ENCODE data around the gene COL4A4.

Gene COL4A4

DNA sequence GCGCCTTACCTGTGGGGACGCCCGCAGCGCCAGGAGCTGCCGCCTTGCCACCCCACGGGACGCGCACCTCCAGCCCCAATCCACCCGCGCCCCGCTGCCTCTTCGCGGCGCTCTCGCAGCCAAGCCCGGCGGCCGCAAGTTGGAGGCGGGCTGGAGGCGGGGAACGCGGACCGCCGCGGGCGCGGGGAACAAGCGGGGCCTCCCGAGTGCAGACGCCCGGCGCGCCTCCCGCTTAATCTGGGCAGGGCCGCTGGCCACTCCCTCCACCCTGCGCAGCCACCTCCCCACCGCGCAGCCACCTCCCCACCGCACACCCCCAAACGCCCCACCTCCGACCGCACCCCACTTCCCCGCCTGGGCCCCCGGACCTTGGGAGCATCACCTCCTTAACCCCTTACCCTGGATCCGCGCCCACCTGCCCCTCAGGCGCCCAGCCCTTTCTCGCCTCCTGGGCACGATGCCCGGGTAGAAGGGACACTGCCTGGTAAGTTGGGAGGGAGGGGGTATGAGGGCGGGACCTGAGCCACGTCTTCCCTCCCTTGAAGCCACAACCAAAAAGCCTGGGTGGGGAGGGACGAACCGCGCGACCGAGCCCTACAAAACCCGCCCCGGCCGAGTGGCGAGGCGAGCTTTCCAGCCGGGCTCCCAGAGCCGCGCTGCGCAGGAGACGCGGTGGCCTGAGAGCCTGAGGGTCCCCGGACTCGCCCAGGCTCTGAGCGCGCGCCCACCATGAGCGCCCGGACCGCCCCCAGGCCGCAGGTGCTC, at the start of gene COL4A4, which contains the start of gene COL4A3:
COL4A4 (minus strand) TSS at position 208 of the 765 bp plus-strand sequence. CDS start 16,722 bp downstream, outside the sequence.
COL4A3 (plus strand) TSS at position 627 of the 765 bp plus-strand sequence; CDS start at position 730, 103 bp downstream.
- peak; percentile 35 for DNase-seq
- Mint-ChIP-seq H3K27ac (no peak within 1 kb of the TSS), H3K36me3 (ENCODE audit: low read depth) (no peaks in the 10 kb centered on the region), H3K4me1 (ENCODE audit: low read depth) (peaks cover 9% of the 10 kb centered on the region), H3K9me3 (peaks cover 5% of the 10 kb centered on the region), H3K4me3 (peak within 1 kb of the TSS; percentile 63), H3K27me3 (peaks cover 80% of the 10 kb centered on the region)

- Mint-ChIP-seq H3K9me3 (no peaks in the 10 kb centered on the region), H3K36me3 (ENCODE audit: low read depth) (no peaks in the 10 kb centered on the region), H3K4me1 (ENCODE audit: low read depth) (no peaks in the 10 kb centered on the region), H3K27ac (no peak overlapping the region), H3K4me3 (no peak overlapping the region), H3K27me3 (peaks cover 32% of the 10 kb centered on the region)
- no peak for DNase-seq
Observed at GRCh38 chr2:227207573-227207972, 43.6 kb upstream of the COL4A4 start.

- Mint-ChIP-seq H3K27ac (no peak overlapping the region), H3K36me3 (ENCODE audit: low read depth) (no peaks in the 10 kb centered on the region), H3K27me3 (peaks cover 32% of the 10 kb centered on the region), H3K4me3 (no peak overlapping the region), H3K4me1 (ENCODE audit: low read depth) (no peaks in the 10 kb centered on the region), H3K9me3 (no peaks in the 10 kb centered on the region)
- DNase-seq, result no peak
Observed at GRCh38 chr2:227206406-227206805, 42.4 kb upstream of the COL4A4 start.

DNA sequence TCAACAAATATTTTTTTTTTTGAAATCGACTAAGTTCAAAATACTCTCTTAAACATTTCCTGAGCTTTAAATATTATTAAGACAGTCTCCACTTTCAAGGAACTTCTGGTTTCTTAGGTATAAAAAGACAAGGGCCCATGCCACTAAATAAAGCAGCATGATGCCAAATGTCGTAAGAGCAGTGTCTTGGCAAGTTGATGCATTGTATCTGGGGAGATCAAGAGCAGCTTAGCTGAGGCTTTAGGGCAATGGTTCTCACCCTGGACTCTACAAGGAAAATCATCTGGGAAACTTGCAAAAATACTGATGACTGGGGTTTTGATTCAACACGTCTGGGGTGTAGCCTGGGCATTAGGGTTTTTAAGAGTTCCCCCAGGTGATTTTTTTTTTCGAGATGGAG, 41.7 kb upstream of the COL4A4 start:
- Mint-ChIP-seq H3K9me3 (no peaks in the 10 kb centered on the region), H3K36me3 (ENCODE audit: low read depth) (no peaks in the 10 kb centered on the region), H3K27ac (no peak overlapping the region), H3K4me3 (no peak overlapping the region), H3K27me3 (peaks cover 29% of the 10 kb centered on the region), H3K4me1 (ENCODE audit: low read depth) (no peaks in the 10 kb centered on the region)
- DNase-seq, result no peak

GRCh38 chr2:227204452-227204851, 40.4 kb upstream of the COL4A4 start:
- no peaks in the 10 kb centered on the region for H3K9me3 Mint-ChIP-seq
- DNase-seq, result no peak
- peaks cover 25% of the 10 kb centered on the region for H3K27me3 Mint-ChIP-seq
- no peak overlapping the region for H3K27ac Mint-ChIP-seq
- H3K36me3 Mint-ChIP-seq (ENCODE audit: low read depth), result no peaks in the 10 kb centered on the region
- H3K4me3 Mint-ChIP-seq, result no peak overlapping the region
- H3K4me1 Mint-ChIP-seq (ENCODE audit: low read depth), result no peaks in the 10 kb centered on the region

DNA sequence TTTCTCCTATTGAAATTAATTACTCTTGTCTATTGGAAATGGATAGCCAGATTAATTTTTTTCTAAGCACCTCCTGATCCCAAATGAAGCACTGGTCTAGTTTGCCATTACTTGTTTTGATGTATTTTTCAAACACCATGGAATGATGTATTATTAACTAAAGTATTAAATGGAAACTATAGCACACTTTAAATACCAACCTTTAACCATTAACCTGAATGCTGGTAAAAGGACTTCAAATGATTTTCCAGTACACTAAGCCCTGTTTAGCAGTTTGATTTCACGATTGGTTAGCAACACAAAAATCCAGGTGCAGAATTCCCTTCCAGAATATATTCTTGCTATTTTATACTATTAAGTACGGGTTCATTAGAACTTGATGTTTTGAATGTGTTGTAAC, 37.8 kb upstream of the COL4A4 start:
- no peak for DNase-seq
- H3K9me3 Mint-ChIP-seq, result no peaks in the 10 kb centered on the region
- H3K36me3 Mint-ChIP-seq (ENCODE audit: low read depth), result no peaks in the 10 kb centered on the region
- H3K27ac Mint-ChIP-seq, result no peak overlapping the region
- no peaks in the 10 kb centered on the region for H3K4me1 Mint-ChIP-seq (ENCODE audit: low read depth)
- no peak overlapping the region for H3K4me3 Mint-ChIP-seq
- peaks cover 3% of the 10 kb centered on the region for H3K27me3 Mint-ChIP-seq

DNA sequence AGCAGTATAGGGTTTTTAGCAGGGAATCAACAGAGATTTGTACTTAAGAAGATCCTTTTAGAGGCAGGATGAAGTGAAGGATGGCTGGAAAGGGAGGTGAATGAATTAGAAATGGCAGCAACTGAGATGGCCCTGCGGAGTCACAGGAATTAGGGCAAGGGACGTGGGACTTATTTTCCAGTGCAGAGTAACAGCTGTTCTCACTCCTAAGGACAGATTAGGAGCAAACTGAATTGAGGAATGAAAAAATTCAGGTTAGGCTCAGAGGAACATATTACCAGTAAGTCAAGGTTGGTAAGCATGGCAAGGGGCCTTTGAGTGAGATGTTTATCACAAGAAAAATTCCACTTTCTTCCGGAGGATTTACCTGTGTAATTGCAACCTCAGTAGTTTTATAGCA, 34.9 kb upstream of the COL4A4 start:
- Mint-ChIP-seq H3K9me3 (no peaks in the 10 kb centered on the region), H3K36me3 (ENCODE audit: low read depth) (no peaks in the 10 kb centered on the region), H3K4me3 (no peak overlapping the region), H3K4me1 (ENCODE audit: low read depth) (no peaks in the 10 kb centered on the region), H3K27ac (no peak overlapping the region), H3K27me3 (no peaks in the 10 kb centered on the region)
- DNase-seq, result no peak

DNA sequence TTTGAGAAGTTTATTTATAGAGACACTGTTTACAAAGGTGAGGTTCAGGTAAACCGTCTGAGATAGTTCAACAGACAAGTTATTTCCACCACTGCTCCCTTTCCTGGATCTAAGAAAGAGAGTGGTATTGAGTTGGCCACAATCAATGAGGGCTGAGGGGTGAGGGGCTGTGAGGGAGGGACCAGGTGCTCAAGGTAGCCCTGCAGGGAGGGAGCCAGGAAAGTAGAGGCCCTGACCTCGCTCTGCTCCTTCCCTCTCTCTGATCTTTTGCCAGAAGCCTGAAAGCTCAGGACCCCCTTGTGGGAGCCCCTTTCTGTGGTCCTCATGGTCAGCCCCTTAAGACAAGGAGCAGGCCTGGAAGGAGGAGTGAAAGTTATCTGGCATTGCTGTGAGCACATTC, 30.2 kb upstream of the COL4A4 start:
- Mint-ChIP-seq H3K4me1 (ENCODE audit: low read depth) (no peaks in the 10 kb centered on the region), H3K36me3 (ENCODE audit: low read depth) (no peaks in the 10 kb centered on the region), H3K27ac (no peak overlapping the region), H3K4me3 (no peak overlapping the region), H3K27me3 (peaks cover 16% of the 10 kb centered on the region), H3K9me3 (no peaks in the 10 kb centered on the region)
- no peak for DNase-seq

GRCh38 chr2:227192491-227192890, 28.5 kb upstream of the COL4A4 start:
- DNase-seq, result no peak
- H3K9me3 Mint-ChIP-seq, result no peaks in the 10 kb centered on the region
- peaks cover 24% of the 10 kb centered on the region for H3K27me3 Mint-ChIP-seq
- H3K36me3 Mint-ChIP-seq (ENCODE audit: low read depth), result no peaks in the 10 kb centered on the region
- H3K27ac Mint-ChIP-seq, result no peak overlapping the region
- no peaks in the 10 kb centered on the region for H3K4me1 Mint-ChIP-seq (ENCODE audit: low read depth)
- H3K4me3 Mint-ChIP-seq, result no peak overlapping the region

DNA sequence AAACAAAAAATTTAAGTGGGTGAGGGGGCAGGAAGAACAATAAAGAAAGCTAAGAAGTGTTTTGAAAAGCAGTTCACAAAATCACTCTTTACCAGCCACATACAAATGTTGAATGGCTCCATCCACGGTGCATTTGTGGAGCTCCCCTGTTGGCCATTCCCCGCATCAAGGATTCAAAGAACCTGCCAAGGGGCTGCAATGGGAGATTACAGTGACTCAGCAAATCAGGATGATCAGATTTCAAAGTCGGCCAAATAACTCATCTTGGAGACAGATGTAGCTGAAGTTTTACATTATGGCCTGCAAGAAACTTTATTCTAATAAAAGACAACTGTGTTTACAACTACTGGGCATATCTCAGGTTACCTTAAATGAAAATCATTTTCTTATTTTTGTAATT, 27.4 kb upstream of the COL4A4 start:
- Mint-ChIP-seq H3K9me3 (no peaks in the 10 kb centered on the region), H3K27ac (no peak overlapping the region), H3K36me3 (ENCODE audit: low read depth) (no peaks in the 10 kb centered on the region), H3K4me3 (no peak overlapping the region), H3K27me3 (peaks cover 26% of the 10 kb centered on the region), H3K4me1 (ENCODE audit: low read depth) (no peaks in the 10 kb centered on the region)
- DNase-seq, result no peak

GRCh38 chr2:227188292-227188691, 24.3 kb upstream of the COL4A4 start:
- Mint-ChIP-seq H3K27me3 (peaks cover 35% of the 10 kb centered on the region), H3K36me3 (ENCODE audit: low read depth) (no peaks in the 10 kb centered on the region), H3K4me3 (no peak overlapping the region), H3K27ac (no peak overlapping the region), H3K4me1 (ENCODE audit: low read depth) (no peaks in the 10 kb centered on the region), H3K9me3 (no peaks in the 10 kb centered on the region)
- DNase-seq, result no peak

DNA sequence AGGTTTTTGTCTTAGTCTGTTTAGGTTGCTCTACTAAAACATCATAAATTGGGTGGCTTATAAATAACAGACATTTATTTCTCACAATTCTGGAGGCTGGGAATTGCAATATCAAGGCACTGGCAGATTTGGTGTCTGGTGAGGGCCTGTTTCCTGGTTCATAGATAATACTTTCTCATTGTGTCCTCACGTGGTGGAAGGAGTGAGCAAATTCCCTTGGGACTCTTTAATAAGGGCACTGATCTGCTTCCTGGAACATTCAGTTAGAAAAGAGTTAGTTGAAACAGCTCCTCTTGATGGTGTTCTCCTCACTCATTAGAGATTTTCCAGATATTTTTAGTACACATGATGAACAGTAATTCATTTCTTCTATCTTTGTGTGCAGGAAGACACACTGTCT, 22.7 kb upstream of the COL4A4 start:
- no peak for DNase-seq
- H3K27me3 Mint-ChIP-seq, result peaks cover 35% of the 10 kb centered on the region
- no peak overlapping the region for H3K27ac Mint-ChIP-seq
- H3K4me1 Mint-ChIP-seq (ENCODE audit: low read depth), result no peaks in the 10 kb centered on the region
- H3K9me3 Mint-ChIP-seq, result no peaks in the 10 kb centered on the region
- H3K4me3 Mint-ChIP-seq, result no peak overlapping the region
- no peaks in the 10 kb centered on the region for H3K36me3 Mint-ChIP-seq (ENCODE audit: low read depth)

DNA sequence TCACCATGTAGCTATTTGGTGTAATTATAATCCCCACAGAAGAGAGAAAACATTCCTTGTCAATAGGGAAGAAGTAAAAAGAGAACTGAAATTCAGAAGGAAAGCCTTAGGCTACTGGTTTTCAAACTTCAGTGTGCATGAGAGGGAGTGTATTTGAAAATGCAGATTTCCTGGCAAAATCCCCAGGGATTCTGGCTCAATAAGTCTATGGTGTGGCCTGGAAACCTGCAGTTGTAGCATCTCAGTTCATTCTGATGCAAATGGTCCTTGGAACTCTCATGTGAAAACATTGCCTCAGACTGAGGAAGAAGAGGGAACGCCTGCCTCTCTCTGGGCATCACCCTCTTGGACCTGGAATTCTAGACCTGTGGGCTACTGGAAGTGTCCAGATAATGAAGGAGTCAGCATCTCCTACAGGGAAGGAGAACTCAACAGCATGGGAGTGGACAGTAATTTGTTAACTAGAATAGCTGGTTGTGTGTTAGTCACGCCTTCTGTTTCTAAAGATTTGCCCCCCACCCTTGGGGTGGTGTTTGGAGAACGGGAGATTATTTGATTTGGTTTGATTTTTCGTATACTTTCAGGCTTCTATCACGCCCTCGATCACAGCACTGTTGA, 21.7 kb upstream of the COL4A4 start:
- H3K27me3 Mint-ChIP-seq, result peaks cover 32% of the 10 kb centered on the region
- no peaks in the 10 kb centered on the region for H3K36me3 Mint-ChIP-seq (ENCODE audit: low read depth)
- H3K9me3 Mint-ChIP-seq, result no peaks in the 10 kb centered on the region
- DNase-seq, result no peak
- no peak overlapping the region for H3K4me3 Mint-ChIP-seq
- H3K27ac Mint-ChIP-seq, result no peak overlapping the region
- no peaks in the 10 kb centered on the region for H3K4me1 Mint-ChIP-seq (ENCODE audit: low read depth)

GRCh38 chr2:227183657-227184367, 19.8 kb upstream of the COL4A4 start:
- Mint-ChIP-seq H3K4me3 (no peak overlapping the region), H3K27ac (no peak overlapping the region), H3K4me1 (ENCODE audit: low read depth) (no peaks in the 10 kb centered on the region), H3K36me3 (ENCODE audit: low read depth) (no peaks in the 10 kb centered on the region), H3K9me3 (no peaks in the 10 kb centered on the region), H3K27me3 (peaks cover 24% of the 10 kb centered on the region)
- DNase-seq, result no peak

GRCh38 chr2:227182765-227183164, 18.8 kb upstream of the COL4A4 start:
- H3K36me3 Mint-ChIP-seq (ENCODE audit: low read depth), result no peaks in the 10 kb centered on the region
- no peak for DNase-seq
- peaks cover 21% of the 10 kb centered on the region for H3K27me3 Mint-ChIP-seq
- H3K27ac Mint-ChIP-seq, result no peak overlapping the region
- H3K4me3 Mint-ChIP-seq, result no peak overlapping the region
- H3K9me3 Mint-ChIP-seq, result no peaks in the 10 kb centered on the region
- H3K4me1 Mint-ChIP-seq (ENCODE audit: low read depth), result no peaks in the 10 kb centered on the region

Data from activated T-cell treated with anti-CD3 and anti-CD28 coated beads, Interleukin-2, amount 50 U/mL, for 24 hours (primary cell).